ENCODE data around the gene NDUFB2. TPM values are rescaled to one million over a fixed set of nuclear protein-coding genes. Genes with fewer than 3 reads are reported as not detected.
"Not testable (repeated sequence)": the region's sequence is repeated elsewhere in the genome, so short reads cannot be mapped to it uniquely, and the experiment has no call there.

NDUFB2 gene
- total RNA-seq, 2 experiments from 2014 or later: 213 to 221 TPM

DNA sequence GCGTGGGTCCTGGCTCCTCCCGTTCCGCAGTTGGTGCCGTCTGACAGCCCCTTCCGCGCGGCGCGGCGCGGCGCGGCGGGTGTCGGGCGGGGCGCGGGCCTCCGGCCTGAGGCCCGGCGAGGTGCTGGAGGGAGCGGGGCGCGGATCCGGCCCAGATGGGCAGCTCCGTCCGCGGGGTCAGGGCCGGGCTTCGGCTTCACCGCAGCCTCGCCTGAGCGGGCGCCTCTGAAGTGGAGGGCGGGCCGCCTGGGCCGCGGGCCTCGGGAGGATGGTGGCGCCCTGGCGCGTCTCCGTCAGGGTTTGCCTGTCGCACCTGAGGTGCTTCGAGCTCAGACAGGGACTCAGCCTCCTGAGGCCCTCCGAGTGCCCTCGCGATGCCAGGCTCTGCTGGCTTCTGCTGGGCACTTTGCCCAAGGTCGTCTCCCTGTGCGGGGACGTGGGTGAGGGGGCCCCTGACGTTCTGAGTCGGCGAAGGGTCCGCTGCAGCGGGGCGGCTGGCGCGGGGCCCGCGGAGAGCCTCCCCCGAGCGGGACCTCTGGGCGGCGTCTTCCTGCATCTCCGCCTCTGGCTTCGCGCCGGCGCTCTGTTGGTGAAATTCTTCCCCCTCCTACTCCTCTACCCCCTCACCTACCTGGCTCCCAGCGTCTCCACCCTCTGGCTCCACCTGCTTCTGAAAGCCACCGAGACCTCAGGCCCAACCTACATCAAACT is 23.3 kb upstream of the NDUFB2 start:
- ChIA-PET CTCF (interaction anchor here (1.1 to 2.9 kb wide), 7 partner anchors 21 to 341 kb away, joined by 3 to 12 read pairs (median 4); partner anchors contain the start of gene MRPS33), POLR2A (interaction anchor here (1.4 kb wide), 1 partner anchor 341 kb away, joined by 8 read pairs; no protein-coding TSS in a partner anchor)
- DNase-seq (peak; percentile 66), ATAC-seq (peak; percentile 83)
- H3K4me3 Mint-ChIP-seq: peak overlapping the region; percentile 85
- peaks cover 3% of the 10 kb centered on the region for H3K27me3 Mint-ChIP-seq (ENCODE audit: low read depth)
- peak overlapping the region; percentile 87 for H3K27ac Mint-ChIP-seq
- peaks cover 11% of the 10 kb centered on the region for H3K36me3 Mint-ChIP-seq (ENCODE audit: low read depth)
- H3K4me1 Mint-ChIP-seq (ENCODE audit: low read depth): peaks cover 42% of the 10 kb centered on the region
- no peaks in the 10 kb centered on the region for H3K9me3 Mint-ChIP-seq (ENCODE audit: insufficient read depth)

DNA sequence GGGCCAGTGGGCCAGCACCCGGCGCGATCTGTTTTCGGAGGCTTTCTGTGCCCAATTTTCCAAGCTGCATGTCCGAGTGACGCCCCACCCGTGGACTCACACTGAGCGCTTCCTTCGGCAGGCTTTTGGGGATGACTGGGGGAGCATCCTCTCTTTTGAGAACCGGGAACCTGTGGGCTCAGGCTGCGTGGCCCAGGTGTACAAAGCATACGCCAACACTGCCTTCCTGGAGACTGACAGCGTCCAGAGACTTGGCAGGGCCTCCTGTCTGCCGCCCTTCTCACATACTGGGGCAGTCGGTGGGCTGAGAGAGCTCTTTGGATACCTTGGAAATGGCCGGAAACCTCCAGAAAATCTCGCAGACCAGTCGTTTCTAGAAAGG is 22.7 kb upstream of the NDUFB2 start:
- H3K36me3 Mint-ChIP-seq (ENCODE audit: low read depth): peaks cover 15% of the 10 kb centered on the region
- CTCF ChIA-PET: interaction anchor here (1.1 to 2.9 kb wide), 9 partner anchors 21 to 341 kb away, joined by 3 to 12 read pairs (median 5); partner anchors contain the start of gene MRPS33
- ATAC-seq: no peak
- DNase-seq: no peak
- peak overlapping the region; percentile 85 for H3K4me3 Mint-ChIP-seq
- H3K4me1 Mint-ChIP-seq (ENCODE audit: low read depth): peaks cover 42% of the 10 kb centered on the region
- no peaks in the 10 kb centered on the region for H3K9me3 Mint-ChIP-seq (ENCODE audit: insufficient read depth)
- POLR2A ChIA-PET: interaction anchor here (0.7 to 1.4 kb wide), 2 partner anchors 21 to 340 kb away, joined by 3 to 8 read pairs; no protein-coding TSS in a partner anchor
- peaks cover 3% of the 10 kb centered on the region for H3K27me3 Mint-ChIP-seq (ENCODE audit: low read depth)
- peak overlapping the region; percentile 87 for H3K27ac Mint-ChIP-seq

DNA sequence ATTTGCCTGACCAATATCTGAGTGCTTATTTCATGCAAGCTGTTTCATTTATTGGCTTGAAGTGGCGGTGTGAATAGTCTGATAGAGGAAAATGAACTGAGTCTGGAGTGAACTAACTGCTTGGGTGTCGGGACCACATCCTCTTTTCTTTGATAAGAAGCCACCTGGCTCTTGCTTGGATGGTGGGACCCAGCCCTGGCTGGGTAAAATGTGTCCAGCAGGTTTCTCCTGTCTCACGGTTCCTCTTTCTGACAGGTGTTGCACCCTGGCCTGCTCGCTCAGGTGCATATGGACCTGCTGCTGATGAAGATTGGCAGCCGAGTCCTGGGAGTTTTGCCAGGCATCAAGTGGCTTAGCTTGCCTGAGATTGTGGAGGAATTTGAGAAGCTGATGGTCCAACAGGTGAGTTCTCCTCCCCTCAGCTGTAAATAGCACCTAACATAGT is 22.1 kb upstream of the NDUFB2 start:
- H3K4me3 Mint-ChIP-seq: peak overlapping the region; percentile 85
- no peak for DNase-seq
- H3K27ac Mint-ChIP-seq: peak overlapping the region; percentile 87
- H3K4me1 Mint-ChIP-seq (ENCODE audit: low read depth): peaks cover 42% of the 10 kb centered on the region
- ATAC-seq: no peak
- CTCF ChIA-PET: interaction anchor here (0.7 to 2.9 kb wide), 11 partner anchors 20 to 340 kb away, joined by 3 to 12 read pairs (median 4); partner anchors contain the start of gene MRPS33
- H3K27me3 Mint-ChIP-seq (ENCODE audit: low read depth): peaks cover under 1% of the 10 kb centered on the region
- POLR2A ChIA-PET: interaction anchor here (0.7 to 1.5 kb wide), 2 partner anchors 20 to 22 kb away, joined by 3 to 6 read pairs; partner anchors contain the start of gene NDUFB2
- no peaks in the 10 kb centered on the region for H3K9me3 Mint-ChIP-seq (ENCODE audit: insufficient read depth)
- H3K36me3 Mint-ChIP-seq (ENCODE audit: low read depth): peaks cover 19% of the 10 kb centered on the region

DNA sequence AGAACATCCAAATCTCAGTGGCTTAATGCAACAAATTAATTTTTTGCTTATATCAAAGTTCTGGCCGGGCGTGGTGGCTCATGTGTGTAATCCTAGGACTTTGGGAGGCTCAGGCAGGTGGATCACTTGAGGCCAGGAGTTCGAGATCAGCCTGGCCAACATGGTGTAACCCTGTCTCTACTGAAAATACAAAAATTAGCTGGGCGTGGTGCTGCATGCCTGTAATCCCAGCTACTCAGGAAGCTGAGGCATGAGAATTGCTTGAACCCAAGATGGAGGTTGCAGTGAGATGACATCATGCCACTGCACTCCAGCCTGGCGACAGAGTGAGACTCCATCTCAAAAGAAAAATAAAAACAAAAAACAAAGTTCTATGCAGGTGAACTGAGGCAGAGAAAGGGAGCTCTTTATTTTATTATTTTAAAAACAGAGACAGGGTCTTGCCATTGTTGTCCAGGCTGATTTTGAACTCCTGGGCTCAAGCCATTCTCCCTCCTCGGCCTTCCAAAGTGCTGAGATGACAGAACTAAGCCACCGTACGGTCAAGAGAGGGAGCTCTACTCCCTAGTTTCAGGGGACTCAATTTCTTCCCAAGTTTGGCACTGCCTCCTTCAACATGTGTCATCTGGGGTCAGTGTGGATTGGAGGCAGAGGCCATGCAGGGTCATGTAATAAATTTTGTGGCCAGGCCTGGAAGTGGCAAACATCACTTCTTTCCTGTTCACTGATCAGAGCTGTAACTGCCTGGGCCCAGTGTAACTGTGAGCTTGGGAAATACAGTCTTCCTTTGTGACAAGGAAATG is 21.4 kb upstream of the NDUFB2 start:
- CTCF ChIA-PET: interaction anchor here (0.6 to 2.9 kb wide), 12 partner anchors 18 to 339 kb away, joined by 3 to 12 read pairs (median 4); partner anchors contain the start of gene MRPS33
- peaks cover 42% of the 10 kb centered on the region for H3K4me1 Mint-ChIP-seq (ENCODE audit: low read depth)
- H3K9me3 Mint-ChIP-seq (ENCODE audit: insufficient read depth): no peaks in the 10 kb centered on the region
- no peak for DNase-seq
- H3K36me3 Mint-ChIP-seq (ENCODE audit: low read depth): peaks cover 24% of the 10 kb centered on the region
- H3K27ac Mint-ChIP-seq: peak overlapping the region; percentile 32
- POLR2A ChIA-PET: interaction anchor here (1.4 to 1.5 kb wide), 2 partner anchors 18 to 21 kb away, joined by 3 to 6 read pairs; partner anchors contain the start of gene NDUFB2
- H3K27me3 Mint-ChIP-seq (ENCODE audit: low read depth): no peaks in the 10 kb centered on the region
- no peak for ATAC-seq
- peak overlapping the region; percentile 23 for H3K4me3 Mint-ChIP-seq

DNA sequence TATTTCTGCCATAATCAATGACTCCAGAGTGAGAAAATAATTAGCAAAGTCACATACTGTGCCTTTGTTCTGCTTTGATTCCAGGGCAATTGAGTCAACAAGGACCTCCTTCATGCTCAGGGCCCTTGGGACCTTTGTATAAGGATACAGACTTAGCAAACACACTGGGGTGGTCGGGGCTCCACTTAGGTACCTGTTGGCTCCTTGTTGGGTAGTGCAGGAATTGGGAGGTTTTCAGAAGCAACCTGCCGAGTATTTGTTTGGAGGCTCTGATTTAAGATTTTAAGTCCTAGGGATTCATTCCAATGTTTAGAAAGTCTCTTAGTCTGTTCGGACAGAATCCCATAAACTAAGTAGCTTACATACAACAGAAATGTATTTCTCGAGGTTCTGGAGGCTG is 20.8 kb upstream of the NDUFB2 start:
- Mint-ChIP-seq H3K4me1 (ENCODE audit: low read depth) (peaks cover 41% of the 10 kb centered on the region), H3K4me3 (no peak overlapping the region), H3K9me3 (ENCODE audit: insufficient read depth) (no peaks in the 10 kb centered on the region), H3K27me3 (ENCODE audit: low read depth) (no peaks in the 10 kb centered on the region), H3K27ac (no peak overlapping the region), H3K36me3 (ENCODE audit: low read depth) (peaks cover 30% of the 10 kb centered on the region)
- ATAC-seq: no peak
- CTCF ChIA-PET: interaction anchor here (0.6 to 2.9 kb wide), 9 partner anchors 18 to 339 kb away, joined by 3 to 12 read pairs (median 4); partner anchors contain the start of gene MRPS33
- DNase-seq: no peak
- POLR2A ChIA-PET: interaction anchor here (1.4 to 1.5 kb wide), 2 partner anchors 19 to 20 kb away, joined by 3 to 6 read pairs; partner anchors contain the start of gene NDUFB2

DNA sequence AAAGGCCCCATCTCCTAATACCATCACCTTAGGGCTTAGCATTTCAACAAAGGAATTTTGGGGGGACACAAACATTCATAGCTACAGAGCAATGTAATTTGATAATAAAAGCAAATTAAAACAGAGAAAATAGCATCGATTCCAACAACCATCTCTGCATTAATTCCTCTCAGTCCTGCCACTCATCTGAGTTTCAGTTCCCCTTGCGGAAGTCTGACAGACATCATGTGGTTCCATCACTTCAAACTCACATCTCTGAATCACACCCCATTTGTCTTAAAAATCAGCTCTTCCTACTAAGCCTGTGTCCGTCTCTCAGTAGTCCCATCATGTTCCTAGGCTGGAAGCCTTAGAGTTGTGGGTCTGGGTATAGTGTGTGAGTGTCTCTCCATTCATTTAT is 20.2 kb upstream of the NDUFB2 start:
- H3K9me3 Mint-ChIP-seq (ENCODE audit: insufficient read depth): no peaks in the 10 kb centered on the region
- peaks cover 37% of the 10 kb centered on the region for H3K4me1 Mint-ChIP-seq (ENCODE audit: low read depth)
- no peaks in the 10 kb centered on the region for H3K27me3 Mint-ChIP-seq (ENCODE audit: low read depth)
- H3K4me3 Mint-ChIP-seq: no peak overlapping the region
- ATAC-seq (no peak), DNase-seq (no peak)
- peaks cover 34% of the 10 kb centered on the region for H3K36me3 Mint-ChIP-seq (ENCODE audit: low read depth)
- ChIA-PET CTCF (interaction anchor here (0.7 to 2.9 kb wide), 3 partner anchors 10 to 338 kb away, joined by 3 to 12 read pairs (median 4); partner anchors contain the start of gene MRPS33), POLR2A (no interaction called here)
- no peak overlapping the region for H3K27ac Mint-ChIP-seq

DNA sequence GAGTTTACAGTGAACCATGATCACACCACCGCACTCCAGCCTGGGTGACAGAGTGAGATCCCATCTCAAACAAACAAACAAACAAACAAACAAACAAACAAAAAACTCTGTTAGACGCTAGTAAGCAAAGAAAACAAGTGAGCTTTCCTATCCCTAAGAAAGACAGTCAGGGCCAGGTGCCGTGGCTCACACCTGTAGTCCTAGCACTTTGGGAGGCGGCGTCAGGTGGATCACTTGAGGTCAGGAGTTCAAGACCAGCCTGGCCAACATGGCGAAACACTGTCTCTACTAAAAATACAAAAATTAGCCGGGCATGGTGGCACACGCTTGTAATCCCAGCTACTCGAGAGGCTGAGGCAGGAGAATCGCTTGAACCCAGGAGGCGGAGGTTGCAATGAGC is 19.6 kb upstream of the NDUFB2 start:
- H3K27ac Mint-ChIP-seq; H3K9me3 Mint-ChIP-seq (ENCODE audit: insufficient read depth); POLR2A ChIA-PET; DNase-seq; ATAC-seq; H3K27me3 Mint-ChIP-seq (ENCODE audit: low read depth); H3K4me3 Mint-ChIP-seq: not testable (repeated sequence)
- H3K4me1 Mint-ChIP-seq (ENCODE audit: low read depth): peaks cover 32% of the 10 kb centered on the region
- peaks cover 35% of the 10 kb centered on the region for H3K36me3 Mint-ChIP-seq (ENCODE audit: low read depth)
- CTCF ChIA-PET: interaction anchor here (0.7 to 1.5 kb wide), 2 partner anchors 9 to 50 kb away, joined by 3 to 4 read pairs; no protein-coding TSS in a partner anchor

DNA sequence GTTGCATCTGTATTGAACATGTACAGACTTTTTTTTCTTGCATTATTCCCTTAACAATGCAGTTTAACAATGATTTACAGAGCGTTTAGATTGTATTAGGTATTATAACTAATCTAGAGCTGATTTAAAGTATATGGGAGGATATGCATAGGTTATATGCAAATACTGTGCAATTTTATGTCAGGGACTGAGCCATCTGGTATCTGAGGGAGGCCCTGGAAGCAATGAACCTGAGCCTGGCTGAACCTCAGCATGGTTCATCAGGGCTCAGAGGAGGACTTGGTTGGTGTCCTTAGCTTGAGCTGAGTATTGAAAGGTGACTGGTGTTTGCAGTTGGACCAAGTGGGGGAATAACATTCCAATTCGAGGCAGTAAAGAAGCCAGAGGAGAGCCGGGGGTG is 19.0 kb upstream of the NDUFB2 start:
- peaks cover 26% of the 10 kb centered on the region for H3K4me1 Mint-ChIP-seq (ENCODE audit: low read depth)
- DNase-seq (no peak), ATAC-seq (no peak)
- H3K27me3 Mint-ChIP-seq (ENCODE audit: low read depth): no peaks in the 10 kb centered on the region
- CTCF ChIA-PET: no interaction called here
- H3K27ac Mint-ChIP-seq: no peak overlapping the region
- H3K36me3 Mint-ChIP-seq (ENCODE audit: low read depth): peaks cover 39% of the 10 kb centered on the region
- H3K4me3 Mint-ChIP-seq: no peak overlapping the region
- POLR2A ChIA-PET: no interaction called here
- H3K9me3 Mint-ChIP-seq (ENCODE audit: insufficient read depth): no peaks in the 10 kb centered on the region

DNA sequence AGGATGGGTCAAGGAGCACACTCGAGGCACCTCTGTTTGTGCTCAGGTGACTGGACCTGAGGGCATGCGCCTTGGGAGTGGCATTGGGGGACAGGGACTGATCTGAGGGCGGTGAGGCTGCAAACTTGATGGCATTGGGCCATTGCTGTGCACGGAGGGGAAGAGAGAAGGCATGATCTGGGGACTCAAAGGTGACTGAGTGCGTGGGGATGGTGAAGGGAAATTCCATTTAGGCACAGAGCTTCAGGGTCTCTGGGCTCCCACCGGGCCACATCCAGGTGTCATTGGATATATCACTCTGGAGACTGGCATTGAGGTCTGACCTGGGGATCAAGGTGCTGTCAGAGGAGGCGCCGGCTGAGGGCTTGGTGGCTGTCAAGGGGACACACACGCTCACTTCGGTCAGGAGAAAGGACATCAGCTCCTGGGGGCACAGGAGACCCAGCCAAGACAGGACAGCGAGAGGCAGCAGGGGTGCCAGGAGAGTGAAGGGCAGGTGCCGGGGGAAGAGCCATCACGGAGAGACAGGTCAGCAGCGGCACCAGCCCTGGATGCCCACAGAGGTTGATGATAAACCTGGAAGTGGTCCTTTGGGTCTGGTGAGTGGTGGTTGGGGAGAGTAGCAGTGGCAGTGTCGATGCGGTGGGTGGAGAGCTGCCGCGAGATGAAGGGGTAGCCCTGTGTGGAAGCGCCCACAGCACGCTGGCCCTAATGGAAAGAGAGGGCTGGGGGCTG is 18.3 kb upstream of the NDUFB2 start:
- DNase-seq (no peak), ATAC-seq (no peak)
- H3K27me3 Mint-ChIP-seq (ENCODE audit: low read depth): no peaks in the 10 kb centered on the region
- CTCF ChIA-PET: interaction anchor here (1.5 to 2.1 kb wide), 2 partner anchors 9 to 45 kb away, joined by 3 to 6 read pairs; no protein-coding TSS in a partner anchor
- H3K36me3 Mint-ChIP-seq (ENCODE audit: low read depth): peaks cover 39% of the 10 kb centered on the region
- no peaks in the 10 kb centered on the region for H3K9me3 Mint-ChIP-seq (ENCODE audit: insufficient read depth)
- H3K4me1 Mint-ChIP-seq (ENCODE audit: low read depth): peaks cover 26% of the 10 kb centered on the region
- no peak overlapping the region for H3K4me3 Mint-ChIP-seq
- no peak overlapping the region for H3K27ac Mint-ChIP-seq
- POLR2A ChIA-PET: no interaction called here

DNA sequence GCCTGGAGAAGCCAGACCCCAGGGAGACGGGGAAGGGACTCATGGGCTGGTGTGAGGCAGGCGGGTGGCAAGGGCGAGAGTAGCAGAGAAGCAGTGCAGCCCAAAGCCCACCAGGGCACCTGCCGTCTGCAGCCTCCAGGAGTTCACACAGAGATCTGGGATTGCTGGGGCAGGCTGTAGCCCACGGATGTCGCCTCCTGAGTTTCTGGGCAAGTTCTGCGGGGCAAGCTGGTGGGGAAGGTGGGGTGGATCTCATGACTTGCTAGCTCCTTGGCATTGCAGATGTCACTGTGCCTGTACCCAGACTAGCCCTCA is 17.7 kb upstream of the NDUFB2 start:
- ChIA-PET POLR2A (no interaction called here), CTCF (interaction anchor here (1.5 to 2.1 kb wide), 2 partner anchors 10 to 45 kb away, joined by 3 to 6 read pairs; no protein-coding TSS in a partner anchor)
- Mint-ChIP-seq H3K36me3 (ENCODE audit: low read depth) (peaks cover 39% of the 10 kb centered on the region), H3K27me3 (ENCODE audit: low read depth) (no peaks in the 10 kb centered on the region), H3K4me3 (no peak overlapping the region), H3K27ac (no peak overlapping the region), H3K9me3 (ENCODE audit: insufficient read depth) (no peaks in the 10 kb centered on the region), H3K4me1 (ENCODE audit: low read depth) (peaks cover 23% of the 10 kb centered on the region)
- no peak for DNase-seq
- no peak for ATAC-seq

DNA sequence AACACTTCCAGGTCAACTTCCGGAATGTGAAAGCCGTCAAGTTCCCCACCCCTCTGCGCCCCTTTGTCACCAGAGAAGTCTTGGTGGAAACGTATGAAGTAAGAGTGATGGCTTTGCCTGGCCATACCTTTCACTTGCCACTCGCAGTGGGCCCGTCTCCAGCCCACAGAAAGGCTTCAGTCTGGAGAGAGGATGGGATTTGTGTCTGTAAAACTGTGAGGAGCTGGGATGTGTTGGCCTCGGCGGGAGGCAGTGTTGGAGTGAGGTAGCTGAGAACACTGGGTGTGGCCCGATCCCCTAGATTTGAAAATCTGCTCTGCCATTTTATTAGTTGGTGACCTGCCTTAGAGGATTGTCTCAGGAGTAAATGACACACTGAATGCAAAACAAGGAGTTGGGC is 17.3 kb upstream of the NDUFB2 start:
- H3K27ac Mint-ChIP-seq: no peak overlapping the region
- no peaks in the 10 kb centered on the region for H3K9me3 Mint-ChIP-seq (ENCODE audit: insufficient read depth)
- H3K36me3 Mint-ChIP-seq (ENCODE audit: low read depth): peaks cover 43% of the 10 kb centered on the region
- CTCF ChIA-PET: interaction anchor here (1.5 to 2.1 kb wide), 2 partner anchors 10 to 44 kb away, joined by 3 to 6 read pairs; no protein-coding TSS in a partner anchor
- POLR2A ChIA-PET: no interaction called here
- DNase-seq (no peak), ATAC-seq (no peak)
- H3K4me3 Mint-ChIP-seq: no peak overlapping the region
- H3K27me3 Mint-ChIP-seq (ENCODE audit: low read depth): no peaks in the 10 kb centered on the region
- H3K4me1 Mint-ChIP-seq (ENCODE audit: low read depth): peaks cover 18% of the 10 kb centered on the region

Measured in activated CD8-positive, alpha-beta T cell treated with anti-CD3 and anti-CD28 coated beads, Interleukin-2, amount 10 ng/mL, durations not matched to agents 7 days and 5 days (primary cell).